Activated T-helper 1 cell treated with Interleukin-2 at 50 U/mL for 16 hours (primary cell): ENCODE data around the gene MYOZ1.
"Not testable (repeated sequence)": the region's sequence is repeated elsewhere in the genome, so short reads cannot be mapped to it uniquely, and the experiment has no call there.

Experiments
- DNase-seq: peaks from one replicate; pipeline ENCODE4 v3.0.0-alpha.2; 2020; ENCODE audit warnings: low read depth

The MYOZ1 gene

DNA sequence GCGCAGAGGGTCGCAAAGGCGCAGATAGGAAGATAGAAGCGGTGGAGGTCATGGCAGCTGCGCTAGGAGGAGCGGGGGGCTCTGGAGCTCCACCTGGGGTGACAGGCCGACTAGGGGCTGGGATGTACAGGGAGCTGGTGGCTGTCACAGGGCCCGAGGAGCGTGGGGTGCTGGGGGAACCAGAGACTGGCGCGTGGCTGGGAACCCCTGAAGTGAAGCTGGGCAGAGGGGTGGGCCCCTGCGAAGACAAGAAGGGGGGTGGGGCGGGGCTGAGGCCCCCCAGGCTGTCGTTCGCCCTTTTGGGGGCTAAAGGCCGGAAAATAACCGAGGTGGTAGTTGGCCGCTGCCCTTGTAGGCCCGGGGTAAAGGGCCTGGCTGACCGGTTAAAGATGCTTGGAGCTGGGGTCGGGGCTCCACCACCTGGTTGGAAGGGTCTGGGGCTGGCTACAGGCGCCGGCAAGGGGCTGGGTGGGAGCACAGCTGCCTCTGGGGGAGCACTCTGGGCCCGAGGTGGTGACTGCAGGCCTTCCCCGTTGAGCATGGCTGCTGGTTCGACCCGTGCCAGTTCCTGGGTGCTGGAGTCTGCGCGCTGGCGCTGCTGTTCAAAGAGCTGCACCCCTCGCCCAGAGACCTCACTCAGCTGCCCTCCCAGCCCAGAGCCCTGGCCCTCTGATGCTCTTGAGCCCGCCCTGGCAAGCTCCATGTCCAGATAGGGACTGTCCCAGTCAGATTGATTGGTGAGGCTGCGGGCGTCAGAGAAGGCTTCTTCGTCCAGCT lies 6.8 kb upstream of the MYOZ1 start:
- no peak for DNase-seq

GRCh38 chr10:73647211-73647874 lies 6.1 kb upstream of the MYOZ1 start:
- no peak for DNase-seq

DNA sequence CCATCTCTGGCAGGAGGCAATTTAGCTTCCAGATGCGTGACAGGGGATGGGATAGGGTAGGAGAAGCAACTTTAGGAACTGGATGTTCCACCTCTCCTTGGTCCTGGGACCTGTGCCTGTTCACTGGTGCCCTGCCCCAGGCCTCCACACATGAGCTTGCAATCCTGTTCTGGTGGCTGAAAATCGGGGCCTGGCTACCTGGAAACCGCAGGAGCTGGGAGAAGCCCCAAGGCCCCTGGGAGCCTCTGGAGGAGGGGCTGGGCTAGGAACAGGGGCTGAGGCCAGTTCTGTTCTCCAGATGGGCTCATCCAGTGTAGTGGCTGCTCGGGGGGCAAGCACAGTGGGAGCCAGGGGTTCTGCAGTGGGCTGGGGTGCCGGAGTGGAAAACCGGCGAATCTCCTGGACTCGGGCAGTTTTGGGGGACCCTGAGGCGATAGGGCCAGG lies 5.3 kb upstream of the MYOZ1 start:
- no peak for DNase-seq

GRCh38 chr10:73645251-73645650 lies 4.0 kb upstream of the MYOZ1 start:
- no peak for DNase-seq

DNA sequence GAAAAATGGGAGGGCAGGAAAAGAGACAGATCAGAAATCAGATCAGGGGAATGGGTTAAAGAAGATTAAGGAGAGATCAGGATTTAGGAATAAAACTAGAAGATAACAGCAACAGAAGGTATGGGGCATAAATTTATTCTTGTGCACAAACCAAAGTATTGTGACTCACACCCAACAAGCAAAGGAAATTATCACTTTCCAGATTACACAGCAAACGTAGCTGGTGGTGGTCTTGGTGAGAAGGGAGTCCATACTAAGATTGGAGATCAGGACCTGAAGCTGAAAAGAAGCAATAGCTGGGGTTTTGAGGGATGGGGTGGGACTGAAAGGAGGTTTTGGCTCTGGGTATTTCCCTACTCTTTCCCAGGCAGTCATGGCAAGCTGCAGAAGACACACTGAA lies 3.5 kb upstream of the MYOZ1 start:
- no peak for DNase-seq

- DNase-seq, result peak; percentile 22
Observed at GRCh38 chr10:73644015-73644743, 2.9 kb upstream of the MYOZ1 start.

DNA sequence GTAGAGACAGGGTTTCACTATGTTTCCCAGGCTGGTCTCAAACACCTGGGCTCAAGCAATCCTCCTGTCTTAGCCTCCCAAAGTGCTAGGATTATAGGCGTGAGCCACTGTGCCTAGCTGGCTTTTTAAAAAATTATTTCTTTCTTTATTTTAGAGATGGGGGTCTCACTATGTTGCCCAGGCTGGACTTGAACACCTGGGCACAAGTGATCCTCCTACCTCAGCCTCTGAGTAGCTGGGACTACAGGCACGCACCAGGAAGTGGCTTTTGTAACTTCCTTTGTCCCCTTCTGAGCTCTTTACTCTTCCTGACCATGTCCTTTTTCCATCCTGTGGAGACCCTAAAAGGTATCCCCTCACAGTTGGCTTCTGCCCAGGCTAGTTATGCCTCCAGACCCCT lies 2.1 kb upstream of the MYOZ1 start:
- DNase-seq, result no peak

DNA sequence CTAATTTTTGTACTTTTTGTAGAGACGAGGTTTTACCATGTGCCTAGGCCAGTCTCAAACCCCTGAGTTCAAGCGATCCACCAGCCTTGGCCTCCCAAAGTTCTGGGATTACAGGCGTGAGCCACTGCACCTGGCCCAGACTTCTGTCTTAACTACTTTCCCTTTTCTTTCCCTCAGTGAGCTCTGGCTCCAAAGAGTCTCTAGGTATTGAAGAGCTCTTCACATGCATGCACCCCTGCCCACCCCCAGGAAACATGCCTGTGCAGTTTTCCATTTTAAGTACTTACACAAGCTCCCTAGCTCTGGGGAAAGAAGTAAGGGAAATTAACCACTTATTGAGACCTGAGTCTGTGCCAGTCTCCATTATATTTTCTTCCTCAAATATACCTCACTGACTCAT lies 2.0 kb downstream of the MYOZ1 start:
- DNase-seq, result no peak

- no peak for DNase-seq
Observed at GRCh38 chr10:73635781-73636180, 5.5 kb downstream of the MYOZ1 start.

GRCh38 chr10:73634421-73634820 lies 6.9 kb downstream of the MYOZ1 start:
- no peak for DNase-seq

DNA sequence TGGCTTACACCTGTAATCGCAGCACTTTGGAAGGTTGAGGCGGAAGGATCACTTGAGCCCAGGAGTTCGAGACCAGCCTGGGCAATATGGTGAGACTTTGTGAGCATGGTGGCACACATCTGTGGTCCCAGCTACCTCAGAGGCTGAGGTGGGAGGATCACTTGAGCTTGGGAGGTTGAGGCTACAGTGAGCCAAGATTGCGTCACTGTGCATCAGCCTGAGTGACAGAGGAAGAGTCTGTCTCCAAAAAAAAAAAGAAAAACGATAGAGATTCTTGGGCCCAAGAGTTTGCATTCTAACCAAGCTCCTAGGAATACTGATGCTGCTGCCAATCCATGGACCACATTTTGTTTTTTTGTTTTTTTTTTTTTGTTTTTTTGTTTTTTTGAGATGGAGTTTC lies 12.1 kb downstream of the MYOZ1 start:
- DNase-seq, result no peak

GRCh38 chr10:73628405-73628804 lies 12.9 kb downstream of the MYOZ1 start:
- DNase-seq, result no peak

DNA sequence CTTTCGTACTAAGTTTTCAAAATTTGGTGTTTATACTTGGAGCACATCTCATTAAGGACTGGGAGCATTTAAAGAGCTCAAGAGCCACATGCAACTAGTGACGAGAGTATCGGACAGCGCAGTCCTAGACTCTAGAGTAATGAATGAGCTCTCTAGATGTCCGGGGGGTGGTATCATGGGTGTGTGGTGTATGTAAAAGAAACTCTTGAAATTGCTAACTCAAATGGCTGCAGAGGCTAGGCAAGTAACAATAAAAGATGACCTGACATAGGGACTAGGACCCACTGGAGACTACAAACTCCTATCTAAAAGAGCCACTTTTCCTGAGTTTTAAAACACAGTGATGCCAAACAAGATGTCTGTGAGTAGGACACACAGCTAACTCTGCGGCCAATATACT lies 14.0 kb downstream of the MYOZ1 start:
- DNase-seq, result no peak

DNA sequence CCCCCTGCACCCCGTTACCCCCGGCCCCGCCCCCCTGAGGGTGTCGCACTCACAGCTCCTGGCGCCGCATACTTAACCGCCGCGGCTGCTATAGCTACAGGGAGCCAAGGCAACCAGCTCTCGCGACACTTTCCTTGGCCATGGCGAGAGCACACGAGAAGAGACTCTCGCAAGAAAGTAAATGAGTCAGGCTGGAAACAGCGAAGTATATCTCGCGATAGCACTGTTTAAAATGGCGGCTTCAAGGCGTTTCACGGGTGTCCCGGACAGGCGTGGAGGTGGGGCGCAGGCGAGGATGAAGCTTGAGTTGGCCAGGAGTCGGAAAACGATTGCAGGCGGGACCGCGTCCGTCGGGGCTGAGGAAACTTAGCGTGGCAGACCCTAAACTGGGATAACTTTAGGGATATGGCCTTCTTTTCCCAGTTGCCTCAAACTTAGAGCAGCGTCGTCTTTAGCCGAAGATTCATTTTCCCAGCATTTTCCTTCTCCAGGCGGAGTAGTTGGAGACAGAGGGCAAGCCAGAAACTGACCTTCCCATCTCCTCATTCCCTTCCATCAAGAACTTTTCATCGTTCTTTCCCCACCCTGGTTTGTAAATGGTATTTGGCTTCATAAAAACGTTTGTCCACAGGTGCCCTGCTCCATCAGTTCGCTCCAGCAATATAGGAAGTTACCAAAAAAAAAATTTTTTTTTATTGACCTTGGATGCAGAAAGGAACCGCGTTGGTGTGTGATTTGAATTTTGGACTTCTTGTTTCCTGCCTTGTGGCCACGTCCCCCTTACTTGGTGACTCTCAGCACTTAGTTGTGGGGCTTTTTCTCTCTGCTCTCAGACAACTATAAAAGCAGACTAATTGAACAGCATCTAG lies 15.2 kb downstream of the MYOZ1 start:
- peak; percentile 83 for DNase-seq

DNA sequence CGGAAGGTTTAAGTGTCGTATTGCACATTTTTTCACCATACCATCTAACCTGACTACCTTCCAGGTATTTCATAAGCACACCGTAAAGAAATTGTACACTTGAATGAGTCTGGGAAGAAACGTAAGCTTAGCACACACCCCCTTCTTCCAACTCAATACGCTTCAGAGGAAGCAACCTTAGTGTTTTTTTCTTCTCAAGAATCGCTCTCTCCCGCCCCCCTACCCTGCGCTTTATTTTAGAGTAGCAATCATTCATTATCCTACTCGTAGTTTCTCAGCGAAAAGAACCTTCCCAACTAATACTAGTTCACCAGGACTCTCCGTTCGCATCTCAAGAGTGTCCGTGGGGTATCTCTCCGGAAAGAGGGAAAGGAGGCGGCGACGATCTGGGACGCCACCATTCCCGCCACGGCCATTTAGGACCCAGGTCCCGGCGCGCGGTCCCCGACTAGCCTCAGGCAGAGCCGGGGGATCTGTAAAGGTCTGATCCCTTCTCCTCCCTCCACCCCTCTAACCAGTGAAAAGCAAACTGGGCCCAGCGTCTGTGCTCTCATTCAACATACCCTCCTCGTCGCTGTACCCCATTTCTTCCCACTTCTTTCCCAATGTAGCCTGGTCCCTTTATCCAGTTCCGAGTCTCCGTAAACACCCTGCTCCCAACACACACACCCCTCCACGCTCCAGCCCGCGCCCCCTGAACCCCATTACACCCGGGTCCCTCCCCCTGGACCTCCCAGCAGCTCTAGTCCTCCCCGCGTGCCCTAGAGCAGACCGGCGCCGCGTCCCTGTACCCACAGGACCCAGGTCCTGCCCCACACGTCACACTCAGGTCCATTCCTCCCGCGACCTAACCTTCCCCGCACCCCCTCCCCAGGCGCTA lies 16.0 kb downstream of the MYOZ1 start:
- no peak for DNase-seq

- no peak for DNase-seq
Observed at GRCh38 chr10:73623056-73623455, 18.2 kb downstream of the MYOZ1 start.

GRCh38 chr10:73620974-73621373 lies 20.3 kb downstream of the MYOZ1 start:
- not testable (repeated sequence) for DNase-seq

DNA sequence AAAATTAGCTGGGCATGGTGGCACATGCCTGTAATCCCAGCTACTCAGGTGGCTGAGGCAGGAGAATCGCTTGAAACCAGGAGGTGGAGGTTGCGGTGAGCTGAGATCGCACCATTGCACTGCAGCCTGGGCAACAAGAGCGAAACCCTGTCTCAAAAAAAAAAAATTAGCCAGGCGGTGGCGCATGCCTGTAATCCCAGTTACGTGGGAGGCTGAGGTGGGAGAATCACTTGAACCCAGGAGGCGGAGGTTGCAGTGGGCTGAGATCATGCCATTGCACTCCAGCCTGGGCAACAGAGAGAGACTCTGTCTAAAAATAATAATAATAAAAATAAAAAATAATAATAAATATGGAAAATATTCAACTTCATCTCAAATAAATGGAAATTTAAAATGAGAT lies 24.1 kb downstream of the MYOZ1 start:
- DNase-seq, result not testable (repeated sequence)

DNA sequence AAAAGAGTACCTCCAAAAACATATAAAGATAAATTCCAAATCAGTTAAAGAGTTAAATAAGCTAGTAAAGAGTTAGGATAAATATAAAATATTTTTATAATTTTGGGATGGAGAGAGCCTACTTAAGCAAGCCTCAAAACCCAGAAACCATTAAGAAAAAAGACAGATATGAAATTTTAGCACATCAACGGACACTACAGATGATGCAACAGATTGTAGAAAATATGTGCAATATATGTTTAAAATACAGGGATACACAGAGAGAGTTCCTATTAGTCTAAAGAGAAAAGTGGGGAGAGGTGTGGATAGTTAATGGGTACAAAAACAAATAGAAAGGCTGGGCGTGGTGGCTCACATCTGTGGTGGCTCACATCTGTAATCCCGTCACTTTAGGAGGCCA lies 26.6 kb downstream of the MYOZ1 start:
- no peak for DNase-seq

DNA sequence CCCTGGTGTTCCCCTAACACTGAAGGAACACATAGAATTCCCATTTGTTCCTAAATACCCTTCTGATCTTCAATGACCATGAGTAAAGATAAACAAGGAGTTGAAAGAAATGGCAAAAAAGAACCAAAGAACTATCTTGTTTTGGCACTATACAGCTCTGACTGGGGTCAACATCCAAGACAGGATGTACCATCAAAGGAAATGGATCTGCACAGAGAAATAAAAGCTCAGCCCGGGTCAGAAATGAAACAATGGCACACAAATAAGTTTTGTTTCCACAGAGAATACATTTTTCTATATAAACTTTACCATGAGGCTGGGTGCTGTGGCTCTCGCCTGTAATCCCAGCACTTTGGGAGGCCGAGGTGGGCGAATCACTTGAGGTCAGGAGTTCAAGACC lies 32.2 kb downstream of the MYOZ1 start:
- no peak for DNase-seq

DNA sequence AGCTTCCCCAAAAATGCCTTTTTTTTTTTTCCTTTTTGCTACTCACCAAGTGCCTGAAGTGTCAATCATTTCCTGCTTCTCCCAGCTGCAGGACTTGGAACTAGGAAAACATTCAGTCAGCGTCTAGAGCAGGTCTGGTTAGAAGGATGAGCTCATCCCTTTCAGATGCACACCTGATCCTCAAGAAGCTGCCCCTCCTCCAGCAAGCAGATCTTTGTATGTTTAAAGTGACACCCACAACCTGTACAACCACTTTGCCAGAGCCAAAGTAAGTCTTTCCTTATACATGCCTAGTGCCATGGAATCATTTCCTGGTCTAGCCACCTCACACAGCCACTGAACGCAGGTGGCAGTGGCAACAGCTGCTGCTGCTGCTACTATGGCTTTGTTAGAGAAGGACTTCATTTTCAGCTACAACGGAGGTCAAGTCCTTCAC lies 39.8 kb downstream of the MYOZ1 start:
- no peak for DNase-seq
